ENCODE data around the gene DGCR2. TPM values are rescaled to one million over a fixed set of nuclear protein-coding genes. Genes with fewer than 3 reads are reported as not detected.
"Not testable (repeated sequence)": the region's sequence is repeated elsewhere in the genome, so short reads cannot be mapped to it uniquely, and the experiment has no call there.

Gene DGCR2
- total and polyA plus RNA-seq, 2 of the 8 experiments (the other 6 are each of a cell fraction or from before 2014, with no cell fraction given), result 42.3 to 62.2 TPM

- H3K27ac ChIP-seq (ENCODE audit: low read depth, low read length); H2BK120ac ChIP-seq (replicated peaks; ENCODE audit: low read depth, low read length); H4K91ac ChIP-seq (replicated peaks; ENCODE audit: insufficient read length, low read length); H3K79me1 ChIP-seq (ENCODE audit: low read depth, low read length); H4K20me1 ChIP-seq (replicated peaks in 1 of 2; ENCODE audit: control insufficient read depth in 1 of 2, insufficient read depth in 2 of 2, low read length in 2 of 2); POLR2A ChIA-PET (ENCODE audit: partially characterized antibody); H2BK20ac ChIP-seq (ENCODE audit: low read length); H4K5ac ChIP-seq (ENCODE audit: insufficient read length, low read depth, low read length); H3K23ac ChIP-seq (ENCODE audit: insufficient read length); H2BK12ac ChIP-seq (ENCODE audit: low read depth, low read length); H3K9me3 ChIP-seq (ENCODE audit: insufficient read depth in 2 of 2, low read depth in 1 of 2, low read length in 1 of 2); H2BK15ac ChIP-seq (ENCODE audit: low read length); FAIRE-seq; H3K56ac ChIP-seq (replicated peaks; ENCODE audit: insufficient read length, low read depth, low read length); H4K8ac ChIP-seq (ENCODE audit: extremely low read depth, insufficient read depth, low read length); H3K36me3 ChIP-seq (ENCODE audit: control insufficient read depth in 2 of 4, insufficient read depth in 4 of 4, low read length in 3 of 4); H3K4me1 ChIP-seq (replicated peaks in 1 of 4; ENCODE audit: control insufficient read depth in 3 of 4, insufficient read depth in 4 of 4, low read length in 3 of 4); H3K4ac ChIP-seq (replicated peaks; ENCODE audit: insufficient read length, low read depth, low read length); H2AK5ac ChIP-seq (ENCODE audit: low read depth, low read length); H2AFZ ChIP-seq (ENCODE audit: low read length); H3K18ac ChIP-seq (ENCODE audit: extremely low read depth, low read length); H3K14ac ChIP-seq (ENCODE audit: insufficient read length); H2BK5ac ChIP-seq (ENCODE audit: low read depth, low read length); H3K9ac ChIP-seq (replicated peaks in 1 of 4; ENCODE audit: extremely low read depth in 1 of 4, low read depth in 3 of 4, low read length in 3 of 4); H3K79me2 ChIP-seq (ENCODE audit: control insufficient read depth in 1 of 2, insufficient read depth in 2 of 2, low read length in 2 of 2); H3K23me2 ChIP-seq (ENCODE audit: low read depth, low read length): not testable (repeated sequence)
- CTCF ChIA-PET (ENCODE audit: partially characterized antibody), result interaction anchor here (1.0 kb wide), 1 partner anchor 44 kb away, joined by 3 read pairs; no protein-coding TSS in a partner anchor
- peak overlapping the region in 1 of 2 experiments; percentile 59; a peak in 3 of 4 replicates for H3K4me2 ChIP-seq (ENCODE audit: insufficient read depth in 1 of 2, low read depth in 2 of 2, low read length in 2 of 2)
- WGBS, 2 experiments (ENCODE audit: extremely low coverage in 1 of 2, insufficient coverage in 1 of 2, insufficient read length in 1 of 2, insufficient replicate concordance in 2 of 2, low coverage in 1 of 2, low lambda C conversion rate in 2 of 2, missing lambda C conversion rate in 1 of 2), result 22% methylated on average over 25 of the region's 125 CpGs; no CpG with 5 or more reads in 1 of the 2 experiments
- DNase-seq (ENCODE audit: low read depth in 1 of 2, low spot score in 2 of 2), result peak in 1 of 2 experiments; percentile 60
- peaks cover 10 to 26% (median 19%) of the 10 kb centered on the region in 4 experiments; a peak in 6 of 7 replicates for H3K27me3 ChIP-seq (replicated peaks in 1 of 4; ENCODE audit: control insufficient read depth in 3 of 4, extremely low read depth in 1 of 4, insufficient read depth in 3 of 4, low read length in 3 of 4)
- peak; percentile 72 for TF ChIP-seq EZH2 (IDR thresholded peaks at IDR 0.05; ENCODE audit: low read depth, low read length, severe bottlenecking)
- 0 out of 2 replicates have a peak, but pooled peaks have one; percentile 33 for TF ChIP-seq GABPA (IDR thresholded peaks at IDR 0.05; ENCODE audit: borderline replicate concordance, insufficient read depth, low read length)
- peak; percentile 56 for TF ChIP-seq KDM4A (IDR thresholded peaks at IDR 0.05; ENCODE audit: low read depth, low read length, severe bottlenecking)
- peak; percentile 74 for TF ChIP-seq SUZ12 (IDR thresholded peaks at IDR 0.05; ENCODE audit: low read length)
- H3K4me3 ChIP-seq (ENCODE audit: extremely low read depth in 1 of 4, insufficient read depth in 2 of 4, low read depth in 3 of 4, low read length in 4 of 4), result peak overlapping the region in 2 of 4 experiments; percentile 8 to 50; a peak in 2 of 8 replicates
Measured at GRCh38 chr22:19029113-19030103, 92.8 kb downstream of the DGCR2 start.

Data from H1 (cell line).